Measurements from ENCODE around the gene ZKSCAN1.
"Not testable (repeated sequence)": the region's sequence is repeated elsewhere in the genome, so short reads cannot be mapped to it uniquely, and the experiment has no call there.

Gene ZKSCAN1

DNA sequence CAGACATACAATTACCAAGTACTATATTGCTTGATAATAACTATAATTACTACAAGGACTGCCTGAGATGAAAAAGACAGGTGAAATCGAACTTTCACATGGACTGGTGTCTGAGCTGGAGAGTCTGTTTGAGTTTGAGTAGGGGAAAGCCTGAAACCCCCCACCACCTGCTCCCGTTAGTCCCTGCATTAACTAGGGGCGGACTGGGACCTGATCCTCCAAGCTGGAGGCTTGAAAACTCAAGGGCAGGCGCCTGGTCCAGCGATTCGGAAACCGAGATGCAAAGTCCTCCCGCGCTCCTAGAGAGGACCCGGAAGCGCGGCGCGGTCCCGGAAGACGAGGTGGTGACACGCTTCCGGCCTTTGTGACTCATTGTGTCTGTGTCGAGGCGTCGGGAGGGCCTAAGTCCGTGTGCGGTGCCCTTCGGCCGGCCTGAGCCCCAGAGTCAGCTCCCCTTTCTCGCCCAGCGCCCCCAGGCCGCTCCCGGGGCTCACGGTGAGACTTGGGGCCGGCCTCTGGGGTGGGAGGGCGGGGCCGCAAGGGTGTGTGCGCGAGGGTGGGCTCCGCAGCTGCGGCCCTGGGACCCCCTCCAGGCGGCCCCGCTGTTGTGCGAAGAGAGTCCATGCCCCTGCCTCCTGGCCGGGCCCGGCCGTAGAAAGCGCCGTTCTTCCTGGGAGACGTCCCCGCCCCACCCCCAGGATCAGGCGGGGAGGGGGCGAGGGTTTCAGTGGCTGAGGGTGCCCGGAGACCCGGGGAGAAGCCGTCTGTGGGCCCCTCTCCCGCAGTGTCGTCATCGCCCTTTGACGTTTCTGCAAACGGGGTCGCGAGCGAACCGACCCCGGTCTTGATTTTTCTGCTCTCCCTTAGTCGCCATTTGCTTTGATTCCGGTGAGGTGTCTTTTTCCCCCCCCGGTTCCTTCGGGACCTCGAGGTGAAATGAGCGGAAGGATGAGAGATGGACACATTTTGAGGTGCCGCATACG, at the start of gene ZKSCAN1:
TSS of gene ZKSCAN1 (plus strand) at position 365 of the 983 bp plus-strand sequence. CDS start 7,911 bp downstream, outside the sequence.
- DNase-seq (ENCODE audit: low read depth in 4 of 4, low spot score in 1 of 4), result peak; percentile 48 to 77 (median 64)

DNA sequence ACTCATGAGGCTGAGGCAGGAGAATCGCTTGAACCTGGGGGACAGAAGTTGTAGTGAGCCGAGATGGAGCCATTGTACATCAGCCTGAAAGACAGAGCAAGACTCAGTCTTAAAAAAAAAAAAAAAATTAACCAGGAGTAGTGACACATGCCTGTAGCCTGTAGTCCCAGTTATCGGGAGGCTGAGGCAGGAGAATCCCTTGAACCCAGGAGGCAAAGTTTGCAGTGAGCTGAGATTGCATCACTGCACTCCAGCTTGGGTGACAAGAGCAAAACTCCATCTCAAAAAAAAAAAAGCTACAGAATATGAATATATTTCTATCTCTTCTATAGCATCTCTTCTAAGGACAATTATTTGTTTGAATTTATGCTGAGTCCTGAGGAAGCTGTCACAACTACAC, 46.1 kb upstream of the ZKSCAN1 start:
- DNase-seq (ENCODE audit: low read depth in 4 of 4, low spot score in 1 of 4), result no peak

DNA sequence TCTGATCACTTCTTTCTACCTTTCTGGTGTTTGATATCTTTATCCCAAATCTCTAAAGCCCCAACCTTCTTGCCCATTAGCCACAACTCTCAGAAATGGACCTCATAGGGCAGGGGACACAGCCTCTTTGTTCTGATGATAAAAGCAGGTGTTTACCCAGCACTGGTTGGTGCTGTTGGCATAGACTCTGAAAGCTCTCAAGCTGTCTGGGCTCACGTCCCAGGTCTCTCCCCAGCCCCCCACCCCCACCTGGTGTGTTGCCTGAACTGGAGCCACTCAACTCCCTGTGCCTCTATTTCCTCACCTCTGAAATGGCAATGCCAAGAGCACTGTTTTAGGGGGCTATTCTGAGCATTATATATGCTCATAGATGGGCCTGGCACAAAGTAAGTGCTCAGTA, 45.6 kb upstream of the ZKSCAN1 start:
- not testable (repeated sequence) for DNase-seq (ENCODE audit: low read depth in 4 of 4, low spot score in 1 of 4)

GRCh38 chr7:99971242-99971641, 44.2 kb upstream of the ZKSCAN1 start:
- no peak for DNase-seq (ENCODE audit: low read depth in 4 of 4, low spot score in 1 of 4)

DNA sequence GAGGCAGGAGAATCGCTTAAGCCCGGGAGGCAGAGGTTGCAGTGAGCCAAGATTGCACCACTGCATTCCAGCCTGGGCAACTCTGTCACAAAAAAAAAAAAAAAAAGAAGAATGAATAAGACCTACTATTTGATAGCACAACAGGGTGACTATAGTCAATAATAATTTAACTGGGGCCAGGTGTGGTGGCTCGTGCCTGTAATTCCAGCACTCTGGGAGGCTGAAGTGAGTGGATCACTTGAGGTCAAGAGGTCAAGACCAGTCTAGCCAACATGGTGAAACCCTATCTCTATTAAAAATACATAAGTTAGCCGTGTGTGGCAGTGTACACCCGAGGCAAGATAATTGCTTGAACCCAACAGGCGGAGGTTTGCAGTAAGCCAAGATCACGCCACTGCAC, 41.6 kb upstream of the ZKSCAN1 start:
- not testable (repeated sequence) for DNase-seq (ENCODE audit: low read depth in 4 of 4, low spot score in 1 of 4)

- no peak for DNase-seq (ENCODE audit: low read depth in 4 of 4, low spot score in 1 of 4)
Measured at GRCh38 chr7:99974681-99975080, 40.7 kb upstream of the ZKSCAN1 start.

DNA sequence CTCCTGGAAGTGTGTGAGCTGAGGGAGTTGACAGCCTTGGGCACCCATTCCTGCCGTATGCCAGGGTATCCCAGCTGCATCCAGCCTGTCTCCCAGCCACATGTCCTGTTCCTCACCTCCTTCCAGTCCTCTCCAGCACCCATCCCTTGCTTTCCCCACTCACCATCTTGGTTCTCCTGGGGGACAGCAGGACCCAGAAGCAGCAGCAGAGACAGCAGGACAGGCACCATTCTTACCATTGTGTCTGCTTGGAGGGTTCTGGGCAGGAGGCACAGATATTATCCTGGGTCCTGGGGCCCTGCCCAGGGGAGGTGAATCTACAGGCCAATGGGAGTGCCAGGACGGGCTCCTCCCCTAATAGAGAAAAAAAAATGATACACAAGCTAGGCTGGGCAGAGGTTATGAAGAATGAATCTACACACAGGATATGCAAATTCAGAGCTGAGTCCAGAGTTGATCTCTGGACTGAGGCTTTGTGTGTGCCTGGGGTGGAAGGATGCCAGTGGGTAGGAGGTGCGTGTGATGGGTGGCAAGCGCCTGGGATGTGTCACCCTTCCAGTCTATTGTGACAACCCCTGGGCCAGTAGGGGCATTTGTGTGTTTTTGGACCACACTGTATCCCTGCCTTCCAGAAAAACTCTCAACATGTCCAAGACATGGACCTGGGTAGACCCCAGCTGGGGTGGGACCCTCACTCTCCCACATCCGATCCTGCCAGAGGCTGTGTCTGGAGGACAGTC, 39.4 kb upstream of the ZKSCAN1 start, which contains the start of gene AZGP1:
TSS of gene AZGP1 (minus strand) at position 250 of the 740 bp plus-strand sequence. CDS start at position 239, 11 bp downstream.
- DNase-seq (ENCODE audit: low read depth in 4 of 4, low spot score in 1 of 4), result no peak

DNA sequence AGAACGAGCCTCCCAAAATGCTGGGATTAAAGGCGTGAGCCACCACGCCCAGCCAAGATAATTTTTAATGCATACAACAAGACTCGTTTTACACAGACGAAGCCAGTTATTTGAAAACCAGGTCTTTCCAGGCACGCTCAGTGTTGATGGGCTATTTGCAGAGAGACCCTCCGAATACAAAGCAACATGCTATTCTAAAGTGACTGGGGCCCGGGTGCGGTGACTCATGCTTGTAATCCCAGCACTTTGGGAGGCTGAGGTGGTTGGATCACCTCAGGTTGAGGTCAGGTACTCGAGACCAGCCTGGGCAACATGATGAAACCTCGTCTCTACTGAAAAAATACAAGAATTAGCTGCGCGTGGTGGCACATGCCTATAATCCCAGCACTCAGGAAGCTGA, 38.8 kb upstream of the ZKSCAN1 start:
- no peak for DNase-seq (ENCODE audit: low read depth in 4 of 4, low spot score in 1 of 4)

GRCh38 chr7:99979814-99980225, 35.6 kb upstream of the ZKSCAN1 start:
- peak in 3 of 4 experiments; percentile 40 to 48 (median 48) for DNase-seq (ENCODE audit: low read depth in 4 of 4, low spot score in 1 of 4)

DNA sequence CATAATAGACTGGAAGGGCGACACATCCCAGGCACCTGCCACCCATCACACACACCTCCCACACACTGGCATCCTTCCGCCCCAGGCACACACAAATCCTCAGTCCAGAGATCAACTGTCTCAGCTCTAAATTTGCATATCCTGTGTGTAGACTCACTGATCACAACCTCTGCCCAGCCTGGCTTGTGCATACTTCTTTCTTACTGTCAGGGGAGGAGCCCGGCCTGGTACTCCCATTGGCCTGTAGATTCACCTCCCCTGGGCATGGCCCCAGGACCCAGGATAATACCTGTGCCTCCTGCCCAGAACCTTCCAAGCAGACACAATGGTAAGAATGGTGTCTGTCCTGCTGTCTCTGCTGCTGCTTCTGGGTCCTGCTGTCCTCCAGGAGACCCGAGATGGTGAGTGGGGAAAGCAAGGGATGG, 34.9 kb upstream of the ZKSCAN1 start:
- not testable (repeated sequence) for DNase-seq (ENCODE audit: low read depth in 4 of 4, low spot score in 1 of 4)

DNA sequence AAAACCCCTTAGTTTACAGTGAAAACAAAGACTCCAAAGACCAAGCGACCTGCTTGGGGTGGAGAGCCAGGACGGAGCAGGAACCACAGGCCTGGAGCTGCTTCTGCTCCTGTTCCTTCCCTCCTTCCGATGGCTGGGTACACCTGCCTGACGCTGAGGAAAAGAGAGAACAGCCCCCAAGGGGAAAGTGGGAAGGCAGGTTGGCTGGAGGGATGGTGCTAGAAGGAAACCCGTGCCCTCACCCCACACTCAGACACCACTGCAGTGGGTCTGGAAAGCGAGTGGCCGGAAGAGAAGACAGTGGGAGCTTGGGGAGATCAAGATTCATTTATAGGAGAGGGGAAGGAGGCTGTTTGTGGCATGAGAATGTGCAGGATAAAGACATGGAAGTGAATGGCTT, 34.3 kb upstream of the ZKSCAN1 start:
- not testable (repeated sequence) for DNase-seq (ENCODE audit: low read depth in 4 of 4, low spot score in 1 of 4)

GRCh38 chr7:99984593-99984992, 30.8 kb upstream of the ZKSCAN1 start:
- no peak for DNase-seq (ENCODE audit: low read depth in 4 of 4, low spot score in 1 of 4)

- DNase-seq (ENCODE audit: low read depth in 4 of 4, low spot score in 1 of 4), result not testable (repeated sequence)
Measured at GRCh38 chr7:99987306-99987705, 28.1 kb upstream of the ZKSCAN1 start.

- no peak for DNase-seq (ENCODE audit: low read depth in 4 of 4, low spot score in 1 of 4)
Measured at GRCh38 chr7:99987846-99988245, 27.6 kb upstream of the ZKSCAN1 start.

- DNase-seq (ENCODE audit: low read depth in 4 of 4, low spot score in 1 of 4), result no peak
Measured at GRCh38 chr7:99990460-99990852, 24.9 kb upstream of the ZKSCAN1 start.

- DNase-seq (ENCODE audit: low read depth in 4 of 4, low spot score in 1 of 4), result not testable (repeated sequence)
Measured at GRCh38 chr7:99991543-99991942, 23.9 kb upstream of the ZKSCAN1 start.

DNA sequence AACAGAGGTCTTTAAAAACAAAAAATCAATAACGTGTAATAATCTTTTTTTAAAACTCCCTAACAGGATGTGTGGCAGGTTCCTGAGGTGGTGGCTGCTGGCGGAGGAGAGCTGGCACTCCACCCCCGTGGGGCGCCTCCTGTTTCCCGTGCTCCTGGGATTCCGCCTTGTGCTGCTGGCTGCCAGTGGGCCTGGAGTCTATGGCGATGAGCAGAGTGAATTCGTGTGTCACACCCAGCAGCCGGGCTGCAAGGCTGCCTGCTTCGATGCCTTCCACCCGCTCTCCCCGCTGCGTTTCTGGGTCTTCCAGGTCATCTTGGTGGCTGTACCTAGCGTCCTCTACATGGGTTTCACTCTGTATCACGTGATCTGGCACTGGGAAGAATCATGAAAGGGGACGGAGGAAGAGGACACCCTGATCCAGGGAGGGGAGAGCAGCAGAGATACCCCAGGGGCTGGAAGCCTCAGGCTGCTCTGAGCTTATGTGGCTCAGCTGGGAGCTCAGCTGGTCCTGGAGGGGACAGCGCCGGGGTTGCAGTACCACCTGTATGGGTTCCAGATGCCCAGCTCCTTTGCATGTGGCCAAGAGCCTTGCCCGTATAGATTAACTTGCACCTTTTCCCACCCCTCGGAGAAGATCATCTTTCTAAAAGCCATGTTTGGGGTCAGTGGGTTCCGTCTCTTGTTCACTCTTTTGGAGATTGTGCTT, 22.9 kb upstream of the ZKSCAN1 start:
- no peak for DNase-seq (ENCODE audit: low read depth in 4 of 4, low spot score in 1 of 4)

DNA sequence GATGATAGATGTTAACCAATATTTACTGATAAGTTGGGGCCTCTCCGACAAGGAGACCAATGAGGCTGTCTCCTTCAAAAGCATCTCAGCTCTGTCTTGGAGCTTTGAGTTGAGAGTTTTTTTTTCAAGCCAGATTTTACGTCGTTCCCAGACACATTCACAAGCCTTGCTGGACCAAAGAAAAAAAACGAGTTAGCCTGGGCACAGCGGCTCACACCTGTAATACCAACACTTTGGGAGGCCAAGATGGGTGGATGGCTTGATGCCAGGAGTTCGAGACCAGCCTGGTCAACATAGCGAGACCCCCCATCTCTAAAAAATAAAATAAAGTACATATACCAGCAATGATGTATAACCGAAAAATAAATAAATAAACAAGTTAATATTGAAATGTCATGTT, 20.6 kb upstream of the ZKSCAN1 start:
- no peak for DNase-seq (ENCODE audit: low read depth in 4 of 4, low spot score in 1 of 4)

DNA sequence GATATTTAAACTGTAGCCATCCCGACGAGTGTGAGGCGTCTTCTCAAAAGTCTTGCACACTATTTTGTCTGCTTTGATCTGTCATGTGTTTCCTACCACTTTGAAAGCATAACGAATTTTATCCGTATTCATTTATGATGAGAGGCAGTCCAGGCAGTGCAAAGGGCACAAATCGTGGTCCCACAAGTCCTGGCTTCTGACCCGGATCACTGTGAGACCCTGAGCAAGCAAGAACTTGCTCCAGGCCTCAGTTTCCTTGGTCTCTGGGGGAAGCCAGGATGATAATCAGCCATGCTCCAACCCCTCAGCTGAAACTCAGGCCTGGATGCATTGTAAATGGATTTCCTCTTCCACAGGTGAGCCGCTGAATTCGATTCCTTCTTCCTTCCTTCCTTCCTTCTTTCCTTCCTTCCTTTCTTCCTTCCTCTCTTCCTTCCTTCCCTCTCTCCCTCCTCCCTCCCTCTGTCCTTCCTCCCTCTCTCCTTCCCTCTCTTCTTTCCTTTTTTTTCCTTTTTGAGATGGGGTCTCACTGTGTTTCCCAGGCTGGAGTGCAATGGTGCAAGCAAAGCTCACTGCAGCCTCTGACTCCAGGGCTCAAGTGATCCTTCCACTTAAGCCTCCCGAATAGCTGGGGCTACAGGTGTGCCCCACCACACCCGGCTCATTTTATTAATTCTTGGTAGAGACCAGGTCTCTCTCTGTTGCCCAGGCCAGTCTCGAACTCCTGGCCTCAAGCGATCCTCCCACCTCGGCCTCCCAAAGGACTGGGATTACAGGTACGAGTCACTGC, 18.4 kb upstream of the ZKSCAN1 start:
- DNase-seq (ENCODE audit: low read depth in 4 of 4, low spot score in 1 of 4), result no peak

- DNase-seq (ENCODE audit: low read depth in 4 of 4, low spot score in 1 of 4), result peak; percentile 25 to 40 (median 30)
Measured at GRCh38 chr7:99997545-99998137, 17.8 kb upstream of the ZKSCAN1 start.

Data from stimulated activated CD4-positive, alpha-beta T cell treated with anti-CD3 and anti-CD28 coated beads, Interleukin-1b, Interleukin-23, amount 100 ng/mL, for 24 hours (primary cell).